H9 (cell line): ENCODE measurements around the gene PNKD. TPM values are rescaled to one million over a fixed set of nuclear protein-coding genes. Genes with fewer than 3 reads are reported as not detected.

ENCODE experiments used
- DNase-seq: peaks from one replicate; pipeline ENCODE4 v3.0.0-alpha.2; 2017
- H2AFZ ChIP-seq: one replicate; pipeline ENCODE4 v1.6.1; 2013; ENCODE audit warnings: mild to moderate bottlenecking, low read length, control low read depth, moderate library complexity
- H2AK5ac ChIP-seq: 2 replicates; pipeline ENCODE4 v1.6.1; 2013; ENCODE audit warnings: low read length, control low read depth, mixed read lengths; ENCODE audit not compliant: insufficient read length
- H2BK120ac ChIP-seq: one replicate; pipeline ENCODE4 v1.6.1; 2013; ENCODE audit warnings: low read depth, mild to moderate bottlenecking, low read length, control low read depth, inconsistent platforms; ENCODE audit not compliant: poor library complexity, severe bottlenecking
- H2BK12ac ChIP-seq: 2 replicates; pipeline ENCODE4 v1.6.1; 2013; ENCODE audit warnings: low read length, control low read depth, mixed read lengths, low read depth; ENCODE audit not compliant: insufficient read length
- H2BK15ac ChIP-seq: 2 replicates; pipeline ENCODE4 v1.6.1; 2013; ENCODE audit warnings: low read depth, low read length, control low read depth
- H2BK20ac ChIP-seq: one replicate; pipeline ENCODE4 v1.6.1; 2013; ENCODE audit warnings: low read depth, mild to moderate bottlenecking, low read length, control low read depth, inconsistent platforms; ENCODE audit not compliant: poor library complexity, severe bottlenecking
- H2BK5ac ChIP-seq: 2 replicates; pipeline ENCODE4 v1.6.1; 2013; ENCODE audit warnings: low read length, control low read depth, mixed read lengths; ENCODE audit not compliant: insufficient read length
- H3K14ac ChIP-seq: 2 replicates; pipeline ENCODE4 v1.6.1; 2013; ENCODE audit warnings: low read length, control low read depth; ENCODE audit not compliant: insufficient read depth
- H3K18ac ChIP-seq: 2 replicates; pipeline ENCODE4 v1.6.1; 2013; ENCODE audit warnings: low read depth, mild to moderate bottlenecking, mixed read lengths, low read length, control low read depth; ENCODE audit not compliant: insufficient read length
- H3K23ac ChIP-seq: 2 replicates; pipeline ENCODE4 v1.6.1; 2013; ENCODE audit warnings: low read length, control low read depth, mixed read lengths, low read depth; ENCODE audit not compliant: insufficient read length
- H3K23me2 ChIP-seq: 2 replicates; pipeline ENCODE4 v1.6.1; 2013; ENCODE audit warnings: low read depth, mild to moderate bottlenecking, mixed read lengths, low read length, control low read depth; ENCODE audit not compliant: insufficient read length, poor library complexity, severe bottlenecking
- H3K27ac ChIP-seq: 2 replicates; pipeline ENCODE4 v1.5.1; 2013; ENCODE audit warnings: low read length, control low read depth, mixed read lengths, low read depth; ENCODE audit not compliant: insufficient read length
- H3K27me3 ChIP-seq: 2 replicates; pipeline ENCODE4 v1.6.1; 2013; ENCODE audit warnings: low read length, control low read depth, inconsistent platforms; ENCODE audit not compliant: insufficient read depth
- H3K4ac ChIP-seq: 2 replicates; pipeline ENCODE4 v1.6.1; 2013; ENCODE audit warnings: low read depth, mild to moderate bottlenecking, control low read depth, inconsistent platforms, low read length, moderate library complexity
- H3K4me1 ChIP-seq: 2 replicates; pipeline ENCODE4 v1.6.1; 2013; ENCODE audit warnings: low read length, control low read depth, inconsistent platforms; ENCODE audit not compliant: insufficient read depth
- H3K4me2 ChIP-seq: 2 replicates; pipeline ENCODE4 v1.6.1; 2013; ENCODE audit warnings: low read length, control low read depth, mixed read lengths; ENCODE audit not compliant: insufficient read length, insufficient read depth
- H3K56ac ChIP-seq: 2 replicates; pipeline ENCODE4 v1.6.1; 2013; ENCODE audit warnings: low read depth, mild to moderate bottlenecking, mixed read lengths, low read length, control low read depth; ENCODE audit not compliant: insufficient read length
- H3K79me1 ChIP-seq: 2 replicates; pipeline ENCODE4 v1.6.1; 2013; ENCODE audit warnings: low read depth, mild to moderate bottlenecking, moderate library complexity, low read length, control low read depth, inconsistent platforms; ENCODE audit not compliant: insufficient read depth, poor library complexity, severe bottlenecking
- H3K79me2 ChIP-seq: 2 replicates; pipeline ENCODE4 v1.6.1; 2013; ENCODE audit warnings: low read length, control low read depth, inconsistent platforms; ENCODE audit not compliant: insufficient read depth
- H3K9ac ChIP-seq: 2 replicates; pipeline ENCODE4 v1.6.1; 2013; ENCODE audit warnings: low read length, control low read depth, mixed read lengths; ENCODE audit not compliant: insufficient read length; ENCODE audit errors: extremely low read depth
- H3K9me3 ChIP-seq: one replicate; pipeline ENCODE4 v1.6.1; 2013; ENCODE audit warnings: low read depth, low read length, inconsistent platforms; ENCODE audit not compliant: control insufficient read depth
- H3T11ph ChIP-seq: one replicate; pipeline ENCODE4 v1.6.1; 2013; ENCODE audit warnings: mild to moderate bottlenecking, low read length, control low read depth, inconsistent platforms
- H4K20me1 ChIP-seq: one replicate; pipeline ENCODE4 v1.6.1; 2013; ENCODE audit not compliant: control insufficient read depth, insufficient read length, insufficient read depth
- H4K5ac ChIP-seq: 2 replicates; pipeline ENCODE4 v1.6.1; 2013; ENCODE audit warnings: low read depth, mild to moderate bottlenecking, mixed read lengths, low read length, control low read depth; ENCODE audit not compliant: insufficient read length
- H4K8ac ChIP-seq: replicated peaks from 2 replicates; pipeline ENCODE4 v1.6.1; 2013; ENCODE audit warnings: low read length, control low read depth, mixed read lengths, low read depth; ENCODE audit not compliant: insufficient read length
- H4K91ac ChIP-seq: 2 replicates; pipeline ENCODE4 v1.6.1; 2013; ENCODE audit warnings: low read depth, mild to moderate bottlenecking, moderate library complexity, mixed read lengths, low read length, control low read depth; ENCODE audit not compliant: insufficient read length
- H3K27ac Mint-ChIP-seq, 3 experiments: 2 replicates in 2 of 3; 3 replicates in 1 of 3; pipeline ENCODE4 v1.8.0; 2020 to 2021; ENCODE audit warnings: mixed read lengths in 3 of 3, mild to moderate bottlenecking in 1 of 3, moderate library complexity in 1 of 3
- H3K27me3 Mint-ChIP-seq: 2 replicates; pipeline ENCODE4 v1.8.0; 2021; ENCODE audit warnings: low read depth, mild to moderate bottlenecking, moderate library complexity, mixed read lengths
- H3K36me3 Mint-ChIP-seq, 3 experiments: 2 replicates in 2 of 3; 3 replicates in 1 of 3; pipeline ENCODE4 v1.8.0; 2020 to 2021; ENCODE audit warnings: low read depth in 3 of 3, mixed read lengths in 3 of 3; ENCODE audit not compliant: insufficient read depth in 1 of 3
- H3K4me1 Mint-ChIP-seq, 2 experiments: 2 replicates each; pipeline ENCODE4 v1.8.0; 2020; ENCODE audit warnings: mixed read lengths in 2 of 2
- H3K4me3 Mint-ChIP-seq, 2 experiments: 2 replicates in 1 of 2; 3 replicates in 1 of 2; pipeline ENCODE4 v1.8.0; 2020 to 2021; ENCODE audit warnings: mild to moderate bottlenecking in 2 of 2, mixed read lengths in 2 of 2, moderate library complexity in 1 of 2
- H3K9me3 Mint-ChIP-seq, 2 experiments: 2 replicates in 1 of 2; 3 replicates in 1 of 2; pipeline ENCODE4 v1.8.0; 2020; ENCODE audit warnings: mild to moderate bottlenecking in 2 of 2, mixed read lengths in 2 of 2, moderate library complexity in 1 of 2
- CTCF ChIP-seq: fragments of 200-600 bp; sonication (generic); conservative IDR thresholded peaks from 3 replicates; pipeline ENCODE4 v1.8.0; 2021; ENCODE audit warnings: antibody characterized with exemption, mild to moderate bottlenecking
- WGBS: extraction: QIAGEN DNeasy Blood & Tissue Kit; methylation state at CpG from one replicate; pipeline ENCODE4 v1.1.7; 2013; ENCODE audit warnings: missing lambda C conversion rate, low lambda C conversion rate, mixed read lengths; ENCODE audit not compliant: insufficient read length; ENCODE audit errors: extremely low coverage; 5-methylcytosine and 5-hydroxymethylcytosine counted together
- total RNA-seq: library from RNA; stranded (reverse); gene quantifications from 2 replicates; pipeline ENCODE4 v1.2.1, GENCODE V29; 2021

The PNKD gene
- total RNA-seq, 1 experiment from 2014 or later: 31.6 TPM

DNA sequence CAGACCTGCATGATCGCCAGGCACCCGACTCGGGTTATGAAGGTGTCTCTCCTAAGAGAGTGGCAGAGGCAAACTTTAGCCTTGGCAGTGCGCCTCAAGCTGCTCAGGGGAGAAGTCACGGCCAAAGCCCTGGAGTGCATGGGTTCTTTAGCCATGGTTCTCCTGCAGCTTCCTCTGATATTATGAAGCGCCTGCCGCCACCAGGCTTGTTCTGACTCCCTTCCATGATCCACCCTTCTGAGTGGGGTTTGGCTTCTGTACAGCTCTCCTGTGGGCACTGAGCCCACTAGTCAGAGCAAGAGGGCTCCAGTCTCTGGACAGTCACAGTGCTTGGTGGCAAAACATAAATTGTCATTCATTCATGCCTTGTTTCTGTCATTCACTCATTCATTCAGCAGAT, 47.9 kb downstream of the PNKD start:
- 0 out of 2 replicates have a peak, but pooled peaks cover 2% of the 10 kb centered on the region for H3K4me1 ChIP-seq
- H3K14ac ChIP-seq: no peak overlapping the region
- no peak for TF ChIP-seq CTCF
- no peak overlapping the region for H2AK5ac ChIP-seq
- no peaks in the 10 kb centered on the region for H3K79me2 ChIP-seq
- H4K5ac ChIP-seq: no peak overlapping the region
- no peak overlapping the region for H2BK5ac ChIP-seq
- no peak overlapping the region for H4K8ac ChIP-seq
- H3K27me3 Mint-ChIP-seq: no peaks in the 10 kb centered on the region; the same call in 1 of the 2 replicates
- no peak overlapping the region for H3K4me3 Mint-ChIP-seq
- H3K18ac ChIP-seq: no peak overlapping the region
- H3K9ac ChIP-seq: no peak overlapping the region
- H3K36me3 Mint-ChIP-seq: no peaks in the 10 kb centered on the region
- DNase-seq: no peak
- no peaks in the 10 kb centered on the region for H3K79me1 ChIP-seq
- H3K4me2 ChIP-seq: no peak overlapping the region
- H4K91ac ChIP-seq: no peak overlapping the region
- no peaks in the 10 kb centered on the region for H3K9me3 Mint-ChIP-seq
- peaks cover 12 to 13% of the 10 kb centered on the region in 2 experiments for H3K4me1 Mint-ChIP-seq
- H3K23me2 ChIP-seq: no peaks in the 10 kb centered on the region
- H3K27ac Mint-ChIP-seq: no peak overlapping the region
- H2BK20ac ChIP-seq: no peak overlapping the region
- WGBS: no CpG with 5 or more reads among the region's 7 CpGs
- no peak overlapping the region for H2BK120ac ChIP-seq
- no peak overlapping the region for H2AFZ ChIP-seq
- no peaks in the 10 kb centered on the region for H3K27me3 ChIP-seq
- no peak overlapping the region for H2BK15ac ChIP-seq
- no peaks in the 10 kb centered on the region for H4K20me1 ChIP-seq
- H3K23ac ChIP-seq: no peak overlapping the region
- H3T11ph ChIP-seq: no peak overlapping the region
- H3K4ac ChIP-seq: no peak overlapping the region
- H2BK12ac ChIP-seq: no peak overlapping the region
- H3K27ac ChIP-seq: no peak overlapping the region
- H3K9me3 ChIP-seq: no peaks in the 10 kb centered on the region
- no peak overlapping the region for H3K56ac ChIP-seq
